Embryonic facial prominence (tissue), 1 donor: Measurements from ENCODE around the gene PHF24.

Experiments used
- DNase-seq: peaks from one replicate; pipeline ENCODE4 v3.0.0-alpha.2; 2016; ENCODE audit errors: extremely low spot score

PHF24 gene

DNA sequence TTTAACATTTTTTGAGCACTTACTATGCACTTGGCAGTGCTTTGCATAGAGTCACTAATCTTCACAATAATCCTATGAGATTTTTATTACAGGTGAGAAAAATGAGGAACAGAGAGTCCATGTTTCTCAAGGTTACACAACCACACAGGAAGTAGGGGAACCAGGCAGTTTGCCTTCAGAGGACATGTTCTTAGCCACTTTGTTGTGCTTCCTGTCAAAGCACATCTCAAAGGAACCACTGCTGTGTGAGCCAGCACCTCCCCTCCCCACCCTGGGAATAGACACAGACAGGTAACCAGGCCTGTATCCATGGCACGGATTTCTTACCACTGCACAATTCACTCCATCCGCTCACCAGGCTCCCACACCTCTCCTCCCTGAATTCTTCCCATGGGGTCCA is 25.1 kb downstream of the PHF24 start:
- no peak for DNase-seq

DNA sequence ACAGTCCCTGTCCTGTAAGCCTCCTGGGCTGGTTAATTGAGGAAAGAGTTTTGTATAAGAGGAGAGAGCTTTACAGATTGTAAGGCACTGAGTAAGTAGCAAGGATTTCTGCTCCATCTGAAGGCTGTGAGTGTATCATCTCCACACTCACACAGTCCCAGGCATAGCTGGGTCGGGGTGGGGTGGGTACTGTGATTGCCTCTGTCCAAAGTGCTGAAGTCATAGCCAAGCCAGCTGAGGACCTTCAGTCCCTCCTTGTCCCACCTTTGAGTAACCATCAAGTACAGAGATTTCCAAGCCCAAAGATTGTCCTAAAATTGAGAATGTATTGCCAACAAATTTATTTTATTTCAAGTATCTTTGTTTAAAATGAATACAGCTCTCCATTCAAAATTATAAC is 26.0 kb downstream of the PHF24 start:
- DNase-seq: no peak

DNA sequence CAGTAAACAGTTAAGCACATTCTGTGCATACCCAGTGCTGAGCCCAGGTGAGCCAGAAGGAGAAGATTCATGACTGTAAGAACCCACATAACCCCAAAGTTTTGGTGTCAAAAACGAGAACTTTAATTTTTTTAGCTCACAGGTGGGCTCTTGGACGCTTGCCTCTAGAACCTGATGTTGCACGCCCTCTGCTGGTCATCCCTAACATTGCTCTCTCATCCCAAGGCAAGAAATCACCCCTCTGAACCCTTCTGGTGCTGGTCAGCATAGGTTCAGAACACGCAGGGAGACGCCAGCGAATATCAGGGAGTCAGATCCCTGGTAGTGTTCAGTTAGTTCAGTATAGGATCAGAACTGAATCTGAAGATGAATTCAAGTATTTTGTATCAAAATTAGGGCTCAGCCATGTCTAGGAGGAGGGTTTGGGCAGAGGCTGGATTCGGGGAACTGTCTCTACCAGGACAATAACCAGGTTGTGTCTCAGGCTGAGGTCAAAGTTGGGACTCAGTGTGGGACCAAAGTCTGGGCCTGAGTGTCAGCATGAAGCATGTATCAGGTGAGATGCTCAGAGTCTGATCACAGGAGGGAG is 27.3 kb downstream of the PHF24 start:
- DNase-seq: no peak

DNA sequence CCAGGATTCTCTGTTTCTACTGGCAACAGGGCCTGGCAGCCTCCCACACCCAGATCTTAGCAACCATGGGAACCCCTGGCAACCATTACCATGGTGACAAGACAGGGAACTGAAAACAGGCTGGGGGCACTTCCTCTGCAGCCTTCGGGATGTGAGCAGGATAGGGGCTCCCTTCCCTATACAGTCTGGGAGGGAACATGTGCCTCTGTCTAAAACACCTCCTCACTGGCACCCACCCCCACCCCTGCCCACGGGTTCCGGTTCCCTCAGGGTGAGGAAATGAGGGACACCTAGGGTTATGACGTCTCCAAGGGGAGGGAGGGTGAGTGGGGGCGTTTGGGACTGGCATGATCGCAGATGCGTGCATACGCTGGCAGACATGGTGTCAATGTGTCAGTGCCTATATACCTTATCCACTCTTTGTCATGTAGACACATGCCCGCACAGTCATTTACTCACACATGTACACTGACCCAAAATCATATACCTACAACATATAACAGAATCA is 28.5 kb downstream of the PHF24 start:
- DNase-seq: no peak

DNA sequence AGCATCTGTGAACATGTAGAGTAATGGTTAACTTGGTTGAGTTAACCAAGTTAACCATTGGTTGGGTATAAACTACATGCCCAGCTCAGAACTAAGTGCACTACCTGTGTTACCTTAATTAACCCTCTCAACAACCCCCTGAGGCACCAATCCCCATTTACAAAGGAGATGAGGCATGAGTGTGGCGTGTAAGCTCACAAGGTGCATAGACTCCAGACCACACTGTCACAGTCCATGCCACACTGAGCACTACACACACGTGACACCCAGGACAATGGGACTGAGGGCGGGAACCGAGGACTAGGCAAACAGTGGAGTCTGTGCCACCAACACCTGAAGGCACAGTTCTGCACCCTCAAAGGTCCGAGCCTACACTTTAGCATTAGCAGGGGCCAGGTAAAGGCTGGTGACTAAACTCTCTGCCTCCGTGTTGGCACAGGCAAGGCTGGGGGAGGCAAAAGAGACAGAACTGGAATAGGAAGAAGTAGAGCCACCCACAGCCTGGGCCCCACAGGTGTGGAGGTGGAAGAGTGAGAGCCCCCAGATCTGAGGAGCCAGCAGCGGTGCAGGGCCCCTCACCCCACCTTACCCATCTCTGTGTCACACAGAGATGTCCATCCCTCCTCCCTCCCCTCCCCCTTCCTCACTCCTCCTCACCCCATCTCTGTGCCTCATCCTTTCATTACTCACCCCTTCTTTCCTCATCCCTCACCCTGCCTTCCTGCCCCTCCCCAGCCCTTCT is 29.2 kb downstream of the PHF24 start:
- DNase-seq: no peak

GRCh38 chr9:34988218-34989002 is 30.3 kb downstream of the PHF24 start:
- DNase-seq: no peak

GRCh38 chr9:34989003-34989945 is 31.2 kb downstream of the PHF24 start, which contains the start of gene DNAJB5:
TSS of gene DNAJB5 (plus strand) at chr9:34989745. CDS start at chr9:34990631, 886 bp downstream.
- DNase-seq: peak; percentile 99

- DNase-seq: peak; percentile 42
Observed at GRCh38 chr9:34989946-34990635, 32.0 kb downstream of the PHF24 start.

DNA sequence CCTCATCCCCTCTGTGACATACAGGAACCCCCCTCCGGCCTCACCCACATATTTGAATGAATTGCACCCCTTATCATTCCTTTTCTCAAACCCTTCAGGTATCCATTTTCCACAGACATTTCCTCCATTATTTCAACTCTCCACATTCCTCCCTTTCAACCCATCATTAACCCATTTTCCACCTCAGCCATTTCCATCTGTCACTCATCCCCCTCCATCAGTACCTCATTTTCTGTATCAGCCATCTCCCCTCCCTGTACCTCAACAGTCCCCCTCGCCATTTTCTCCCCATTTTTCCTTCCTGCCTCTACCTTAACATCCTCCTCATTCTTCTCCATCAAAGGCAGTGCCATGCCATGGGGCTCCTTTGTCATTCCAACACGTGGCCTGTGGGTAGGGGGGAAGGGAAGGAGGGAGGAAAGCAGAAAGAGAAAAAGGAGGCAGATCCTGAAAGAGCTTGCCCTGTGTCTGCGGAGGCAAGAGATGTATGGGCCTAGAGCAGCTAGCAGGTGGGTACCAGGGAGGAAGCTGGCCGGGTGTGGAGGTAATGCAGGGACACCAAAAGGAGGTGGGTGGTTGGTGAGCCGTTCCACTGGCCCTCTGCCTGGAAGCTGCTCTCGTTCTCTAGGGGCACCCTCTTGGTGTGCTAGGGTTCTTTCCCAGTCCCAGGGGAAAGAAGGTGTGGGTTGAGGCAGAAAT is 33.0 kb downstream of the PHF24 start:
- DNase-seq: no peak

DNA sequence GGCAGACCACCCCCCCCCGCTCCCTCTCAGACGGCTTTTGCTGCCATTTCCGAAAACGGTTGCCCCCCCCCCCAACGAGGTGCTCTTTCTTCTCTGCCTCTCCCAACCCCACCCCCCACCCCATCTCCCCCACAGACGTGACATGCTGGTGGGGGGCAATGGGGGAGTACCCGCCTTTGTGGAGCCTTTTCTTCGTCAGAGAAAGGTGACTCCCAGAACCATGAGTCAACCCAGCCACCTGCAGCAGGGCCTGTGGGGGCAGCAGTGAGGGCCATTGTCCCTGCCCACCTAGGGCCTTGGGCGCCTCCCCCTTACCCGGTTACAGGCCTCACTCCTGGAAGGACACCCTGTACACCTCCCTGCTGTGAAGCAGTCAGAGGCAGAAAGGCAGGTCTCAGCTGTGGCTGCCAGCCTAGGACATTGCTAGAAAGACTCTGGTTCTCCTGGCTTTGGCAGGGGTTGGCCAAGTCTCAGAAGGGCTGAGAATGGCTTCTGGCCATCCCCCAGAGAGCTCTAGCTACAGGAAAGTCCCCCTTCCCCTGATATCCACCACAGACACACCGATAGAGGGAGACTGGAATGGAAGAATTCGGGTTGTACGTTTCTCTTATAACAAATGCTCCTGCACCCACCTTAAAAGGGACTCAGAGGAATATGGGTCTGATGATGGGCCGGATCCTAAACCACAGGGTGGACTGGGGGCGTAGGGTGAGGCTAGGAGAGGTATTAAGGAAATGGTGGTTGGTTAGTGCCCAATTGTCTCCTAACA is 33.7 kb downstream of the PHF24 start:
- no peak for DNase-seq

DNA sequence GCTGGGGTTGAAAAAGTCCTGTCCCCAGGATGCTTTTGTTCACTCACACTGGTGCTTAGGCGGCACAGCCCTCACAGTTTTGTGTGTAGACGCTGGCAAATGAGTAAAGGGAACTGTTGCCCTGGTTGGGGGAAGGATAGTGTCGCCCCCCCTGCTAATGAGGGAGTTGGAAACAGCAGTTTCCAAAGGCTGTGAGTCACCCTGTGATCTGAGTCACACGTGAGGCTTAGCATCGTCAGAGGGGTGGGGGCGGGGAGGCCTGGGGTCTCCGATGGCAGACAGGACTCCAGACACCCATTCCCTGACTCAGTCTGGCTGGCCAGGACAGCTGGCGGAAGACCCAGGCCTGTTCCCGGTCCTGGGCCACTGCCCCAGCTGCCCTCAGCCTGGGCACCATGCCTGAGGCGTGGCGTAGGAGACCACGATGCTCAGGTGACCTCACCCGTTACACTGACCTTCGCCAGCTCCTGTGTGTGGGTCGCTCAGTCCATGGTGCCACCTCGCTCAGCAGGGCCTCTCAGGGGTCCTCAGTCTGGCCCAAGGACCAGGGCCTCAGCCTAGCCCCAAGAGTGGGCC is 34.4 kb downstream of the PHF24 start:
- DNase-seq: no peak

DNA sequence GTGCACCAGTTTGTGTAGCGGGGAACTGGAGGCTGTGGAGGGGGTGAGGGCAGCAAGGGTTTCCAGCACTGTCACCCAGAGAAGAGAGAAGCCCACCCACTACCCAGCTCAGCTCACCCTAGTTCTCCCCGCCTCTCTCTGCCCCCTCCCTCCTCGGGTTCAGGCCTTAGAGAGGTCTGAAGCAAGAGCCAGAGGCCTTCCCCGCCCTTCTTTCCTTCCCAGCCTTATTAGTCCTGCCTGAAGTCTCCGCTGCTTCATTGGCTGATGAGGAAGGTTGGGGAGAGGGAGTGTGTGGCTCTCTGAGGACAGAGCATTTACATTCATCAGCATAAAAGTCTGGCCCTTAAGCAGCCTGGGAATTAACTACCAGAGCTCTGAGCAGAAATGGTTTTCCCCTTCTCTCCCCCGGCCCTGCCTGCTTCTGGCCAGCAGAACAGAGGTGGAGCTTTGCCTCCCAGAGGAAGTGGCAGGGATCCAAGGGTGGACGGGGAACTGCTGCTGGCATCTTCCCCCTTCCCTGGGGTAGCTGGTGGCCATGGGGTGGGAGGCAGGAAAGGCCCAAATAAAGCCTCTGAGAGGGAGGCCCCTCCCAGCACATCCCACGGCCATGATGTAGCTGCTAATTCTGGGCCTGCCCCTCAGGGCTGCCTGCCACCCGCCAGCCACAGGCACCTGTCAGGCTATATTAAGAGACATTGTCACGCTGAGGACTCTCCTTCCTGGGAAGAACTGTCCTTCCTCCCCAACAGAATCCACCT is 35.6 kb downstream of the PHF24 start:
- no peak for DNase-seq

DNA sequence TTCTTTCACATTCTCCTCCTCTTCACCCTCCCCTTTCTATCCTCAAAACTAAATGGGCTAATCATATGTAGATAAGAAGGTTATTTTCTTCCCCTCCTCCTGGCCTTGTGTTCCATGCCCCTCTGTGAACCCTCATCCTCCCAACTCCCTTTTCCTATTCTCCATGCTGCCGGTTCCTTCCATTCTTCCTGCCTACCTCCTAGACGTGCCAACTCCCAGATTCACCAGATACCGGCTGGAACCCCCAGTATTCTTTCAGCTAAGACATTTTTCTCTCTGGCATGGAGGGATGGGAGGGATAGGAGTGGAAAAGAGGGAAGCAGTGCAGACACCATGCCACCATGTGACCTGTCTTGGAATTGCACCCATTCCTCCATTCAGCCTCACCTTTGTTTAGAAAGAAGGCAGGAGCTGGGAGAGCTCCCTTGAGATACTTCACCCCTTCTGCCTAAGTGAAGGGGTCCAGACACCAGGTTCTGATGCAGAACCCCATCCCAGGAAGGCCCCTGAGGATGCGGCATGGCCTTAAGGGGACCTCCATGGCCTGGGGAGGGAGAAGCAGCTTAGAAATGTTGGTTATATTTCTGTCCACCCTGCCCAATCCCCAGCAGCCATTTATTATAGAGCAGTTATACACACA is 36.3 kb downstream of the PHF24 start:
- DNase-seq: no peak

GRCh38 chr9:34994900-34995669 is 37.0 kb downstream of the PHF24 start:
- DNase-seq: no peak

- no peak for DNase-seq
Observed at GRCh38 chr9:34995670-34996060, 37.6 kb downstream of the PHF24 start.

DNA sequence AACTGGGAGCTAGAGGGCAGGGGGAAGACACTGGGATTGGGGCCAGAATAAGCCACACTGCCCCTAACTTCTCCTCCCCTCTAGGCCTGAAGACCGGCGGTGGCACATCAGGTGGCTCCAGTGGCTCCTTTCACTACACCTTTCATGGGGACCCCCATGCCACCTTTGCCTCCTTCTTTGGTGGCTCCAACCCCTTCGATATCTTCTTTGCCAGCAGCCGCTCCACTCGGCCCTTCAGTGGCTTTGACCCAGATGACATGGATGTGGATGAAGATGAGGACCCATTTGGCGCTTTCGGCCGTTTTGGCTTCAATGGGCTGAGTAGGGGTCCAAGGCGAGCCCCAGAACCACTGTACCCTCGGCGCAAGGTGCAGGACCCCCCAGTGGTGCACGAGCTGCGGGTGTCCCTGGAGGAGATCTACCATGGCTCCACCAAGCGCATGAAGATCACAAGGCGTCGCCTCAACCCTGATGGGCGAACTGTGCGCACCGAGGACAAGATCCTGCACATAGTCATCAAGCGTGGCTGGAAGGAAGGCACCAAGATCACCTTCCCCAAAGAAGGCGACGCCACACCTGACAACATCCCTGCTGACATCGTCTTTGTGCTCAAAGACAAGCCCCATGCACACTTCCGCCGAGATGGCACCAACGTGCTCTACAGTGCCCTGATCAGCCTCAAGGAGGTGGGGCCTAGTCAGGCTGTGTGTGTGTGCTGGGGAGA is 38.3 kb downstream of the PHF24 start:
- DNase-seq: no peak
